Upper lobe of left lung (tissue), 6 donors: ENCODE measurements around the gene RASGRP4. TPM values are rescaled to one million over a fixed set of nuclear protein-coding genes. Genes with fewer than 3 reads are reported as not detected.
A peak's percentile ranks its signal among the peaks of the same experiment; 100 is the strongest.

Experiments
- ATAC-seq, 2 donors: fragments of 200-7000 bp; cut with Tn5 transposase; one replicate each; pipeline ENCODE4 v1.9.1; 2022; ENCODE audit warnings: mild to moderate bottlenecking in 2 of 2, moderate library complexity in 2 of 2; ENCODE audit not compliant: low FRiP score in 2 of 2
- DNase-seq, 2 donors: peaks; one replicate each; pipeline ENCODE4 v3.0.0-alpha.2; 2019 to 2020
- H3K27ac ChIP-seq, 4 donors: fragments of 200-600 bp; sonication (generic); one replicate each; pipeline ENCODE4 v1.5.1; 2016 to 2019
- H3K27me3 ChIP-seq, 4 donors: fragments of 200-600 bp; sonication (generic); one replicate each; pipeline ENCODE4 v1.5.1; 2017 to 2019
- H3K36me3 ChIP-seq, 4 donors: fragments of 200-600 bp; sonication (generic); one replicate each; pipeline ENCODE4 v1.5.1; 2016 to 2019
- H3K4me1 ChIP-seq, 4 donors: fragments of 200-600 bp; sonication (generic); one replicate each; pipeline ENCODE4 v1.5.1; 2018 to 2019
- H3K4me3 ChIP-seq, 4 donors: fragments of 200-600 bp; sonication (generic); one replicate each; pipeline ENCODE4 v1.5.1; 2017 to 2019; ENCODE audit warnings: mild to moderate bottlenecking in 2 of 4, moderate library complexity in 1 of 4
- H3K9me3 ChIP-seq, 4 donors: fragments of 200-600 bp; sonication (generic); one replicate each; pipeline ENCODE4 v1.5.1; 2018 to 2019
- CTCF ChIP-seq, 6 experiments: fragments of 450-650 bp in 4 of 6; fragments of 200-600 bp in 2 of 6; sonication (generic) in 2 of 6; IDR thresholded peaks; one replicate each; pipeline ENCODE4 v1.5.1; 2016 to 2019; ENCODE audit warnings: antibody characterized with exemption in 6 of 6
- EP300 ChIP-seq, 4 donors: sonication (generic); formaldehyde crosslinking; IDR thresholded peaks; one replicate each; pipeline ENCODE4 v1.5.1; 2017; ENCODE audit warnings: antibody characterized with exemption in 4 of 4, control low read depth in 2 of 4
- POLR2A ChIP-seq, 4 donors: fragments of 450-650 bp; IDR thresholded peaks; one replicate each; pipeline ENCODE4 v1.5.1; 2016 to 2017; ENCODE audit warnings: antibody characterized with exemption in 4 of 4, mild to moderate bottlenecking in 2 of 4
- POLR2AphosphoS5 ChIP-seq, 2 donors: sonication (generic); formaldehyde crosslinking; IDR thresholded peaks; one replicate each; pipeline ENCODE4 v1.5.1; 2017; ENCODE audit warnings: antibody characterized with exemption in 2 of 2
- WGBS, 2 donors: methylation state at CpG; one replicate each; pipeline ENCODE4 v1.1.5; 2017 to 2018; 5-methylcytosine and 5-hydroxymethylcytosine counted together
- total RNA-seq, 6 donors: library from RNA; depleted of rRNA in 4 of 6; stranded (reverse); fragments of >200 nt in 4 of 6; gene quantifications; one replicate each; pipeline versions ENCODE4 v1.1.0 to v1.2.1, GENCODE V29; 2016 to 2021
- donor health status: DM: no; HTN: no; CAD: no; lungs with moderate emphysema.
- donor health status: DM: no; HTN: yes; CAD: no; lungs with severe emphysema.

The RASGRP4 gene
- total RNA-seq, 6 donors from 2014 or later = 4.4 to 17.5 (median 12.6) TPM

- H3K4me1 ChIP-seq = peaks cover 8 to 24% (median 12%) of the 10 kb centered on the region in 4 donors
- no peaks in the 10 kb centered on the region for H3K9me3 ChIP-seq
- peaks cover 0 to 6% (median 3%) of the 10 kb centered on the region in 4 donors for H3K36me3 ChIP-seq
- TF ChIP-seq POLR2A (IDR thresholded peaks at IDR 0.05) = no peak
- no peak for TF ChIP-seq POLR2AphosphoS5 (IDR thresholded peaks at IDR 0.05)
- TF ChIP-seq CTCF (IDR thresholded peaks at IDR 0.05) = no peak
- TF ChIP-seq EP300 (IDR thresholded peaks at IDR 0.05) = no peak
- H3K27me3 ChIP-seq = peaks cover 0 to 33% (median 6%) of the 10 kb centered on the region in 4 donors
- no peak overlapping the region for H3K27ac ChIP-seq
- ATAC-seq (no peak), DNase-seq (no peak)
- H3K4me3 ChIP-seq = no peak overlapping the region
- 73 to 81% methylated on average over 5 of the region's 5 CpGs for WGBS, 2 donors
Measured at GRCh38 chr19:38400361-38400760, 25.7 kb downstream of the RASGRP4 start.

GRCh38 chr19:38399537-38399936 lies 26.5 kb downstream of the RASGRP4 start:
- no peaks in the 10 kb centered on the region for H3K36me3 ChIP-seq
- DNase-seq (no peak), ATAC-seq (no peak)
- no peak overlapping the region for H3K27ac ChIP-seq
- TF ChIP-seq POLR2AphosphoS5 (IDR thresholded peaks at IDR 0.05) (no peak), CTCF (IDR thresholded peaks at IDR 0.05) (no peak), EP300 (IDR thresholded peaks at IDR 0.05) (no peak), POLR2A (IDR thresholded peaks at IDR 0.05) (no peak)
- H3K9me3 ChIP-seq = no peaks in the 10 kb centered on the region
- H3K4me1 ChIP-seq = peaks cover 8 to 31% (median 11%) of the 10 kb centered on the region in 4 donors
- H3K4me3 ChIP-seq = no peak overlapping the region
- WGBS, 2 donors = 63 to 100% methylated on average over 1 of the region's 1 CpG
- H3K27me3 ChIP-seq = peaks cover 0 to 37% (median 8%) of the 10 kb centered on the region in 4 donors

- Histone ChIP-seq H3K27ac (no peak overlapping the region), H3K27me3 (peaks cover 0 to 42% (median 8%) of the 10 kb centered on the region in 4 donors), H3K36me3 (no peaks in the 10 kb centered on the region), H3K9me3 (no peaks in the 10 kb centered on the region), H3K4me1 (peaks cover 5 to 29% (median 8%) of the 10 kb centered on the region in 4 donors), H3K4me3 (no peak overlapping the region)
- ATAC-seq = no peak
- no peak for DNase-seq
- no peak for TF ChIP-seq POLR2A (IDR thresholded peaks at IDR 0.05)
- WGBS, 2 donors = 52 to 59% methylated on average over 2 to 9 of the region's 9 CpGs
Measured at GRCh38 chr19:38399081-38399480, 26.9 kb downstream of the RASGRP4 start.

GRCh38 chr19:38395381-38396114 lies 30.5 kb downstream of the RASGRP4 start:
- ATAC-seq = no peak
- peak overlapping the region in 3 of 4 donors; percentile 25 to 34 (median 32) for H3K4me3 ChIP-seq
- peak in 1 of 4 donors; percentile 29 for TF ChIP-seq POLR2A (IDR thresholded peaks at IDR 0.05)
- TF ChIP-seq POLR2AphosphoS5 (IDR thresholded peaks at IDR 0.05) = no peak
- no peak for TF ChIP-seq EP300 (IDR thresholded peaks at IDR 0.05)

GRCh38 chr19:38394488-38394887 lies 31.5 kb downstream of the RASGRP4 start:
- peaks cover 0 to 42% (median 8%) of the 10 kb centered on the region in 4 donors for H3K27me3 ChIP-seq
- WGBS, 2 donors = 10 to 33% methylated on average over 3 to 12 of the region's 30 CpGs
- no peaks in the 10 kb centered on the region for H3K36me3 ChIP-seq
- peak in 1 of 2 donors; percentile 87 for DNase-seq
- H3K27ac ChIP-seq = no peak overlapping the region
- no peaks in the 10 kb centered on the region for H3K9me3 ChIP-seq
- H3K4me1 ChIP-seq = peaks cover 0 to 22% (median 2%) of the 10 kb centered on the region in 4 donors
- H3K4me3 ChIP-seq = no peak overlapping the region
- ATAC-seq = peak in 1 of 2 donors; percentile 15
- no peak for TF ChIP-seq POLR2A (IDR thresholded peaks at IDR 0.05)
- TF ChIP-seq EP300 (IDR thresholded peaks at IDR 0.05) = no peak
- no peak for TF ChIP-seq CTCF (IDR thresholded peaks at IDR 0.05)
- no peak for TF ChIP-seq POLR2AphosphoS5 (IDR thresholded peaks at IDR 0.05)

More at GRCh38 chr19:38395381-38396114, 30.5 kb downstream of the RASGRP4 start:
- peak in 1 of 2 donors; percentile 84 for DNase-seq
- Histone ChIP-seq H3K9me3 (no peaks in the 10 kb centered on the region), H3K36me3 (no peaks in the 10 kb centered on the region), H3K27me3 (peaks cover 0 to 42% (median 8%) of the 10 kb centered on the region in 4 donors), H3K4me1 (peaks cover 0 to 18% (median 0%) of the 10 kb centered on the region in 4 donors), H3K27ac (peak overlapping the region in 1 of 4 donors; percentile 21)
- 6 to 7% methylated on average over 9 to 24 of the region's 86 CpGs for WGBS, 2 donors
